ENCODE measurements around the gene RAB3GAP2.

Gene RAB3GAP2

GRCh38 chr1:220225957-220226356 is 46.3 kb downstream of the RAB3GAP2 start:
- no peak for DNase-seq (ENCODE audit: low read depth)
- no peak for TF ChIP-seq CTCF (IDR thresholded peaks at IDR 0.05; ENCODE audit: insufficient read depth, low read depth, low read length, missing control alignments)
- no peak overlapping the region for H3K4me3 ChIP-seq (ENCODE audit: low read depth, low read length)

DNA sequence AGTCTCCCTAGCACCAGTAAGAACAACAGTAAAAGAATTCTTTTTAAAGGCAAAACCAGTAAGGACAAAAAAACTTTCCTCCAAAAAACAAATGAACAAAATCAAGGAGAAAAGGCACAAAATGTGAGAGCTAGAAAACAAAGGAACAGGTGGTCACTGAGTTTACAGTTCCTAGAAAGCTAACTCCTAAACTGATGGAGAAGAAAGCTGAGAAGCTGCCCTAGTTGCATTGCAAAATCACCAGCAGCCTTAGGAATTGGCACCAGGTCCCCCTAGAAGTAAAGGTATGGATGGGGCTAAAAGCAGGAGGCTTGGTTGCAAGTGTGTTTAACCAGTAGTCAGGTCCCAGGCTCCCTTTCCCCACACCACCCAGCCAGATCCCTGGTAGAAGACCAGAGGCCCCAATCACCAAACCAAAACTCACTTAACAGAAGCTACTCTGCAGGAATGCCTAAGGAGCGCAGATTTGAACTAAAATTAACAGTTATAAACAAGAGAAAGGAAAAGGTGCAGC is 47.6 kb downstream of the RAB3GAP2 start:
- TF ChIP-seq CTCF (IDR thresholded peaks at IDR 0.05; ENCODE audit: insufficient read depth, low read depth, low read length, missing control alignments) = no peak
- H3K4me3 ChIP-seq (ENCODE audit: low read depth, low read length) = no peak overlapping the region
- no peak for DNase-seq (ENCODE audit: low read depth)

DNA sequence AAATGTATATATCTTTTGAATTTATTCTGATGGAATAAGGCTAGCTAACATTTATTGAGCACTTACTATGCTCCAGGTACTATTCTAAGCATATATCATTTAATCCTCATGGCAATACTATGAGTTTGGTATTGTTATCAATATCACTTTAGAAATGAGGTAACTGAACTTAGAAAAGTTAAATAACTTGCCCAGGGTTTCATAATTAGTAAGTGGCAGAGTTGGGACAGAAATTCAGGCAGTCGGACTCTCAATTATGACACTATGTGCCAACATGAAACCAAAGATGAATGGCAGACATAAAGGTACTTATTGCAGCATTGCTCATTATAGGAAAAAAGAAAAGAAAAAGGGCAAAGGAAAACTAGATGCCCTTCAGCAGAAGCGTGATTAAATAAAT is 48.2 kb downstream of the RAB3GAP2 start:
- no peak overlapping the region for H3K4me3 ChIP-seq (ENCODE audit: low read depth, low read length)
- DNase-seq (ENCODE audit: low read depth) = peak; percentile 54
- TF ChIP-seq CTCF (IDR thresholded peaks at IDR 0.05; ENCODE audit: insufficient read depth, low read depth, low read length, missing control alignments) = no peak

DNA sequence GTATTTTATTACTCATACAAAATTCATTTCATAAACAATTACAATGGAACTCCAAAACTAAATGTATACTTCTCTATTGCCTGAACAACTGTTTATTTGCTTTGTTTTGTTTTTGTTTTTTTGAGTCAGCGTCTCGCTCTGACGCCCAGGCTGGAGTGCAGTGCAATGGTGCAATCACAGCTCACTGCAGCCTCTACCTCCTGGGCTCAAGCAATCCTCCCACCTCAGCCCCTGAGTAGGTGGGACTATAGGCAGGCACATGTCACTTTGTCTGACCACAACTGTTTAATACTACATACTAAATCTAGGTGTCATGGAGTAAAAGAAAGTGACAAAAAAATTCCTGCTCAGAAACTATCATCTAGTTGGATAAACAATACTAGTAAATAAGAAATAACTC is 49.3 kb downstream of the RAB3GAP2 start:
- no peak for TF ChIP-seq CTCF (IDR thresholded peaks at IDR 0.05; ENCODE audit: insufficient read depth, low read depth, low read length, missing control alignments)
- H3K4me3 ChIP-seq (ENCODE audit: low read depth, low read length) = peak overlapping the region; percentile 91
- DNase-seq (ENCODE audit: low read depth) = peak; percentile 65

GRCh38 chr1:220221670-220222069 is 50.6 kb downstream of the RAB3GAP2 start:
- peak overlapping the region; percentile 91 for H3K4me3 ChIP-seq (ENCODE audit: low read depth, low read length)
- no peak for TF ChIP-seq CTCF (IDR thresholded peaks at IDR 0.05; ENCODE audit: insufficient read depth, low read depth, low read length, missing control alignments)
- peak; percentile 18 for DNase-seq (ENCODE audit: low read depth)

GRCh38 chr1:220221269-220221668 is 51.0 kb downstream of the RAB3GAP2 start:
- no peak for TF ChIP-seq CTCF (IDR thresholded peaks at IDR 0.05; ENCODE audit: insufficient read depth, low read depth, low read length, missing control alignments)
- peak overlapping the region; percentile 91 for H3K4me3 ChIP-seq (ENCODE audit: low read depth, low read length)
- DNase-seq (ENCODE audit: low read depth) = peak; percentile 8

DNA sequence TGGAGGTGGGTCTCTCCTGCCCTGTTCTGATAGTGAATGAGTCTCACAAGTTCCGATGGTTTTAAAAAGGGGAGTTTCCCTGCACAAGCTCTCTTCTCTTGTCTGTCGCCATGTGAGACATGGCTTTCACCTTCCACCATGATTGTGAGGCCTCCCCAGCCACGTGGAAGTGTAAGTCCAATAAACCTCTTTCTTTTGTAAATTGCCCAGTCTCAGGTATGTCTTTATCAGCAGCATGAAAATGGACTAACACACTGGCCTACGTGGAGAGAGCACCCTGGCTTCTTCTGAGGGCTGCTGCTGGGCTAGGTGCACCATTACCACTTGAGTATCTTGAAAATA is 51.6 kb downstream of the RAB3GAP2 start:
- peak overlapping the region; percentile 91 for H3K4me3 ChIP-seq (ENCODE audit: low read depth, low read length)
- peak; percentile 65 for DNase-seq (ENCODE audit: low read depth)

Data from GM12865 (cell line).